Gastroesophageal sphincter (tissue), 3 donors: ENCODE results near the gene SCARB2.

Source experiments
- CTCF ChIP-seq, 4 experiments: fragments of 200-600 bp in 2 of 4; fragments of 450-650 bp in 2 of 4; sonication (generic) in 1 of 4; IDR thresholded peaks; one replicate each; pipeline ENCODE4 v1.5.1; 2017 to 2019; ENCODE audit warnings: antibody characterized with exemption in 4 of 4, mild to moderate bottlenecking in 2 of 4, moderate library complexity in 2 of 4
- EP300 ChIP-seq: sonication (generic); formaldehyde crosslinking; IDR thresholded peaks from one replicate; pipeline ENCODE4 v1.6.1; 2017; ENCODE audit warnings: antibody characterized with exemption, mild to moderate bottlenecking
- POLR2A ChIP-seq, 2 donors: fragments of 450-650 bp; IDR thresholded peaks; one replicate each; pipeline ENCODE4 v1.6.1; 2017; ENCODE audit warnings: antibody characterized with exemption in 2 of 2, mild to moderate bottlenecking in 2 of 2, moderate library complexity in 1 of 2
- POLR2AphosphoS5 ChIP-seq: sonication (generic); formaldehyde crosslinking; IDR thresholded peaks from one replicate; pipeline ENCODE4 v1.6.1; 2017; ENCODE audit warnings: antibody characterized with exemption

- TF ChIP-seq CTCF (IDR thresholded peaks at IDR 0.05): no peak
- TF ChIP-seq POLR2A (IDR thresholded peaks at IDR 0.05): no peak
- no peak for TF ChIP-seq POLR2AphosphoS5
- no peak for TF ChIP-seq EP300
Measured at GRCh38 chr4:76188557-76188956, 25.1 kb downstream of the SCARB2 start.
